ENCODE measurements around the gene PLOD1. TPM values are rescaled to one million over a fixed set of nuclear protein-coding genes. Genes with fewer than 3 reads are reported as not detected.

Gene PLOD1
- polyA plus RNA-seq, 2 of the 4 experiments (the other 2 are of a cell fraction): 53.8 to 83.9 TPM

- no CpG with 5 or more reads among the region's 41 CpGs for WGBS (ENCODE audit: missing lambda C conversion rate)
- Histone ChIP-seq H3K4me3 (peak overlapping the region; percentile 79), H3K9me3 (no peaks in the 10 kb centered on the region), H3K27ac (peak overlapping the region; percentile 81 to 99), H3K4me2 (peak overlapping the region; percentile 85), H3K4me1 (peaks cover 21% of the 10 kb centered on the region)
- ChIA-PET POLR2A (interaction anchor here (0.7 to 2.3 kb wide), 3 partner anchors 12 to 195 kb away, joined by 3 to 28 read pairs (median 6); no protein-coding TSS in a partner anchor), CTCF (no interaction called here)
- FAIRE-seq (no peak), DNase-seq (ENCODE audit: low read depth in 1 of 2, low spot score in 1 of 2) (no peak), ATAC-seq (peak; percentile 10 to 54; a peak in 5 of 6 replicates)
- TF ChIP-seq HDAC2 (IDR thresholded peaks at IDR 0.05) (no peak), MAX (IDR thresholded peaks at IDR 0.05) (no peak), CHD4 (IDR thresholded peaks at IDR 0.05; ENCODE audit: borderline replicate concordance) (no peak), JUNB (IDR thresholded peaks at IDR 0.05) (no peak), JUN (IDR thresholded peaks at IDR 0.05) (no peak), ZC3H11A (IDR thresholded peaks at IDR 0.05) (no peak)
Observed at GRCh38 chr1:11925938-11926292, 8.6 kb upstream of the PLOD1 start.

- WGBS (ENCODE audit: missing lambda C conversion rate): 22% methylated on average over 5 of the region's 5 CpGs
- Histone ChIP-seq H3K4me1 (peaks cover 21% of the 10 kb centered on the region), H3K4me3 (no peak overlapping the region), H3K9me3 (no peaks in the 10 kb centered on the region), H3K27ac (peak overlapping the region in 1 of 2 experiments; percentile 47; a peak in 3 of 6 replicates), H3K4me2 (peak overlapping the region; percentile 12; the same call in 1 of the 3 replicates)
- DNase-seq (ENCODE audit: low read depth in 1 of 2, low spot score in 1 of 2) (no peak), ATAC-seq (no peak), FAIRE-seq (no peak)
- CTCF ChIA-PET: no interaction called here
- TF ChIP-seq ESRRA (IDR thresholded peaks at IDR 0.05; ENCODE audit: borderline replicate concordance, low read length) (no peak), GATA3 (IDR thresholded peaks at IDR 0.05; ENCODE audit: borderline replicate concordance) (no peak), NPAS2 (CRISPR knock-in tag; IDR thresholded peaks at IDR 0.05; ENCODE audit: borderline replicate concordance) (no peak), HDAC2 (IDR thresholded peaks at IDR 0.05) (no peak), MAFK (IDR thresholded peaks at IDR 0.05; ENCODE audit: partially characterized antibody) (no peak), ZC3H11A (IDR thresholded peaks at IDR 0.05) (no peak), ZSCAN20 (CRISPR knock-in tag; IDR thresholded peaks at IDR 0.05) (no peak), CTCF (IDR thresholded peaks at IDR 0.05) (no peak), TFCP2L1 (CRISPR knock-in tag; IDR thresholded peaks at IDR 0.05) (no peak), RAD21 (conservative IDR thresholded peaks at IDR 0.05 in 1 of 2, IDR thresholded peaks at IDR 0.05 in 1 of 2) (no peak), RFX5 (IDR thresholded peaks at IDR 0.05) (no peak), EP300 (IDR thresholded peaks at IDR 0.05) (no peak), FOSL2 (IDR thresholded peaks at IDR 0.05) (no peak), FOSL2 (CRISPR knock-in tag; IDR thresholded peaks at IDR 0.05) (no peak), NR3C1 (IDR thresholded peaks at IDR 0.05) (no peak), E2F6 (IDR thresholded peaks at IDR 0.05; ENCODE audit: borderline replicate concordance, low read depth) (no peak), CHD2 (IDR thresholded peaks at IDR 0.05; ENCODE audit: low read length, partially characterized antibody) (no peak), FOSB (CRISPR knock-in tag; IDR thresholded peaks at IDR 0.05) (no peak), SMC3 (IDR thresholded peaks at IDR 0.05) (no peak), EHF (CRISPR knock-in tag; IDR thresholded peaks at IDR 0.05) (no peak), MAX (IDR thresholded peaks at IDR 0.05) (no peak)
- POLR2A ChIA-PET: interaction anchor here (0.5 to 0.7 kb wide), 2 partner anchors 20 to 623 kb away, joined by 3 to 5 read pairs; no protein-coding TSS in a partner anchor
Observed at GRCh38 chr1:11927866-11928592, 6.5 kb upstream of the PLOD1 start.

All from A549 (cell line).